Rectal smooth muscle tissue (tissue), 1 donor: ENCODE results near the gene C1orf116.

ENCODE experiments used
- H3K27ac ChIP-seq: one replicate; pipeline ENCODE4 v1.7.0; 2013; ENCODE audit warnings: low read depth, low read length, inconsistent platforms
- H3K27me3 ChIP-seq: one replicate; pipeline ENCODE4 v1.7.0; 2013; ENCODE audit warnings: low read length; ENCODE audit not compliant: control insufficient read depth, insufficient read depth
- H3K36me3 ChIP-seq: one replicate; pipeline ENCODE4 v1.7.0; 2013; ENCODE audit warnings: low read length; ENCODE audit not compliant: control insufficient read depth, insufficient read depth
- H3K4me1 ChIP-seq: one replicate; pipeline ENCODE4 v1.7.0; 2013; ENCODE audit warnings: low read length; ENCODE audit not compliant: control insufficient read depth, insufficient read depth
- H3K4me3 ChIP-seq: one replicate; pipeline ENCODE4 v1.7.0; 2013; ENCODE audit warnings: low read length
- H3K9ac ChIP-seq: one replicate; pipeline ENCODE4 v1.7.0; 2013; ENCODE audit warnings: low read length

The C1orf116 gene

DNA sequence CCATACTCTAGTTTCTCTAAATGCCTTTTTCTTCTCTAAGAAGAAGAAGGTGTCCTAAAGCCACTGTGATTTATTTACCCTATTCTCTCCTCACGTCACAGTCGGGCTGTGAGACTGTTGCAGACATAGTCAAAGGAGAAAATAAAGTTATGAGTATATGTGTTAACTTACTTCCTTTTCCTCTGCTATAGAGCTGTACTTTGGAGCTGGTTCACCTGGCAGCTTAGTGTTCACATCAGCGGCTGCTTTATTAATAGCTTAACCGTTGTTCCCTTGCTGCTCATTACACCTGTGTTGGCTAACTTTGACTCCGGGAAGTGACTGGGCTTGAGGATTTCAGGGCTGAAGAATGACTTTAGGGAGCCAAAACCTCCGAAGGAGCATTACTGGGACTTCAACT lies 24.1 kb upstream of the C1orf116 start:
- peak overlapping the region; percentile 35 for H3K9ac ChIP-seq
- peak overlapping the region; percentile 30 for H3K4me3 ChIP-seq
- peaks cover 11% of the 10 kb centered on the region for H3K36me3 ChIP-seq
- no peaks in the 10 kb centered on the region for H3K4me1 ChIP-seq
- no peaks in the 10 kb centered on the region for H3K27me3 ChIP-seq
- H3K27ac ChIP-seq, result no peak overlapping the region

DNA sequence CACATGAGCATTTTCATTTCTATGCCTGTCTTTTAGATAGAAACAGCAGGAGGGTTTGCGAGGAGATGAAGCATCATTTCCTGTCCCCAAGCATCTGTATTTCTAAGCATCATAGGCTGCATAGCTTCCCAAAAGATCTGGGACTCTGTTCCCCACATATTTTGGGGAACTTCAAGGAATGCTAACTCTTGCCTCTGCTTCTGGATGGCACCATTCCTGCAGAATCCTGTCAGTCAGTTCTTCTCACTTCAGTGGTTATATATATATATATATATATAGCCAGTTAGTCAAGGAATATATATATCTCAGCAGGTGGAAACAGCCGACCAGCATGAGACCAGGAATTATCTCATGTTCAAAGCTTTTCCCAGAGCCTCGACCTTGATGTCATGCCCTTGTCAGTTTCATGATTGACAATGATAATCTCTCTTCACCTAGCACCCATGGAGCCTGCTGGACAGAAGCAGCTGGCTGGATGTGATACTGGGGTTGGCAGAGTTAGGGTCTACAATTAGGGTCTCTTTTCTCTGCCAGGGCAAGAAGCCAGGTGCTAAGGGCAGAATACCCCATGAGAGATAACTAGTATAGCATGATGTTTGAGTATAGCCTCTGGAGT lies 22.9 kb upstream of the C1orf116 start:
- Histone ChIP-seq H3K27ac (no peak overlapping the region), H3K4me3 (no peak overlapping the region), H3K4me1 (no peaks in the 10 kb centered on the region), H3K27me3 (no peaks in the 10 kb centered on the region), H3K36me3 (peaks cover 9% of the 10 kb centered on the region), H3K9ac (no peak overlapping the region)

DNA sequence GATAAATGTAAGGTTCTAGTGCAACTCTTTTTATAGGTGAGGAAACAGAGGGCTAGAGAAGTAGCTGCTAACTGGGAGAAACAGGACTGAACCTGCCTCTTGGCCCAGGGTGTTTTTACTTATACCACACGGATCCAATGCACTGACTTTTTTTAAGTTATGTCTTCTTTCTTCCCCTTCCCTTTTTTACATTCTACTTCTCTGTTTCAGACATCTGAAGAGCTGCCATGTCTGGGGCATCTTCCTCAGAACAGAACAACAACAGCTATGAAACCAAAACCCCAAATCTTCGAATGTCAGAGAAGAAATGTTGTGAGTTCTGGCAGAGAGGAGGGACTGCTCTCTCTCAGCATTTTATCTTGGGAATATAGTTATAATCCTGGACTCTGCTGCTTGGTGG lies 21.9 kb upstream of the C1orf116 start:
- H3K9ac ChIP-seq, result no peak overlapping the region
- peak overlapping the region; percentile 17 for H3K27ac ChIP-seq
- H3K4me3 ChIP-seq, result no peak overlapping the region
- peaks cover 2% of the 10 kb centered on the region for H3K36me3 ChIP-seq
- no peaks in the 10 kb centered on the region for H3K27me3 ChIP-seq
- peaks cover 4% of the 10 kb centered on the region for H3K4me1 ChIP-seq

DNA sequence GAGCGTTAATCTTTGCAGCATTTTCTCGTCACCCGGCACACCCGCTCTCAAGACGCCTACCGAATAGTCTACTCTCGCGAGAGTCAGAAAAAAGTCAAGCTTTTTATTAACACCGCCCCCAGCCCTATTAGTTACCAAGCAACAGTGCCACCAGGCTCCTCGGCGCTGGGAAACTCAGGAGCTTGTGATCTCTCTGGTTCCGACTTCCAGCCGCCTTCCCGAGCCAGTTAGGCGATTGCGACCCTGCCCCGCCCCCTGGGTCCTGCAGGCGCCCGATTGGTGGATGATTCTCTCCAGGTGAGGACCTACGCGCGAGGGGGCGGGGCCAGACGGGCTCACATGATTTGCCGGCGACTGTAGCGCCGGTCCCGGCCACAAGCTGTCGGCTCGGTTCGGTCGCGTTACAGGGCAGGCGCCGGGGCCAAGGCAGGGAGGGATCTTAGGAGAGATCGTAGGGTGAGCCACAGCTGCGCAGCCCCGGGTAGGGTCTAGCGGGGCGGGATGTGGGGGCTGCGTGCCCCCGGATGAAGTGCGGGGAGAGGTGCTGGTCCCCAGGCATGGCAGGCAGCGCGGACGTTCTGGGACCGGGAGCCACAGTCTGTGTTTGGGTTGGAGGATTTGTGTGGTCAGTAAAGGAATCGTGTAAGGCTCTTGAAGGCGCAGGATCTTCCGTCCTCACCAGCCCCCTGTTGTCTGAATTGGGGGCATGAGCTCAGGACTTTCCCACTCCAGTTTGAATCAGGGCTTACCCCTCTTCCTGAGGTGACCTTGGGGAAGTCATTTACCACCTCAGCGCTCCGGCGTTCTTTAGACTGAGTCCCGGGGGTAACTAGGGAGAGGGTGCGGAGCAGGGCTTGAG lies 20.6 kb upstream of the C1orf116 start, which contains the start of gene PFKFB2:
Gene PFKFB2 (plus strand): TSS at position 365 of the 859 bp plus-strand sequence. CDS start 1,443 bp downstream, outside the sequence.
- Histone ChIP-seq H3K9ac (peak within 1 kb of the TSS; percentile 34), H3K36me3 (peaks cover 4% of the 10 kb centered on the region), H3K27ac (peak within 1 kb of the TSS; percentile 58), H3K27me3 (no peaks in the 10 kb centered on the region), H3K4me3 (peak within 1 kb of the TSS; percentile 65), H3K4me1 (peaks cover 5% of the 10 kb centered on the region)

DNA sequence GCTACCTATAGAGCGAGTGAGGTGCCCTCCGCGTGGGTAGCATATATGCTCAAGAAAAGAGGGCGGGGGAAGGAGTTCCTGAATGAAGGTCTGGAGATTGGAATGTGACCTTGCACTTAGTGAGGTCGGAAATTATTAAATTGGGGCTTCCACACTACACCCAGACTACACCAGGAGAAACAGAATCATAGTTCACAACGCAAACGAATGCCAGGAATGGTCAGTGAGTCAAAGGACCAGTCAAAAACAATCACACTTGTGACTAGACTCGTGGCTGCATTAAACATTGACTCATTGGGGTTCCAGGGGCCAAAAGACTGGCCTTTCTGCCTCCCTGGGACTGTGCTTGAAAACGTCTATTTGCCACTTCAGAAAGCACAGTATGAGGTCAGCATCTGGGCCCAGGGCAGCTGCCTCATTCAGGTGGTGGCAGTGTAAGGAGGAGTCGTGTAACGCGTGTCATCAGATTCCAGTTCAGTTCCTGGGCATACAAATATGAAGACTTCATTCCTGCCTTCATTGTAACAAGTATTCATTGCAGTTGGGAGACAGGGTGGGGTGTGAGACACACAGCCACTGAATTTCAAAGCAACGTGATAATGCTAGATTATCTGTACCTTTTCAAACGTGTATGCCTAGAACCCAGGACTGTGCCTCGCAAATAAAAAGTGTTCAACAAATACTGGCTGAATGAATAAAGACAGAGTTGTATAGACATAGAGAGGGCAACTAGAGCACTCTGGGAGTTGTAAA lies 18.8 kb upstream of the C1orf116 start, which contains the start of gene YOD1:
Gene YOD1 (minus strand): TSS at position 18 of the 753 bp plus-strand sequence. CDS start 178 bp downstream, outside the sequence.
- peak within 1 kb of the TSS; percentile 82 for H3K27ac ChIP-seq
- peak within 1 kb of the TSS; percentile 47 for H3K9ac ChIP-seq
- H3K27me3 ChIP-seq, result no peaks in the 10 kb centered on the region
- peak within 1 kb of the TSS; percentile 82 for H3K4me3 ChIP-seq
- peaks cover 7% of the 10 kb centered on the region for H3K36me3 ChIP-seq
- H3K4me1 ChIP-seq, result peaks cover 9% of the 10 kb centered on the region

DNA sequence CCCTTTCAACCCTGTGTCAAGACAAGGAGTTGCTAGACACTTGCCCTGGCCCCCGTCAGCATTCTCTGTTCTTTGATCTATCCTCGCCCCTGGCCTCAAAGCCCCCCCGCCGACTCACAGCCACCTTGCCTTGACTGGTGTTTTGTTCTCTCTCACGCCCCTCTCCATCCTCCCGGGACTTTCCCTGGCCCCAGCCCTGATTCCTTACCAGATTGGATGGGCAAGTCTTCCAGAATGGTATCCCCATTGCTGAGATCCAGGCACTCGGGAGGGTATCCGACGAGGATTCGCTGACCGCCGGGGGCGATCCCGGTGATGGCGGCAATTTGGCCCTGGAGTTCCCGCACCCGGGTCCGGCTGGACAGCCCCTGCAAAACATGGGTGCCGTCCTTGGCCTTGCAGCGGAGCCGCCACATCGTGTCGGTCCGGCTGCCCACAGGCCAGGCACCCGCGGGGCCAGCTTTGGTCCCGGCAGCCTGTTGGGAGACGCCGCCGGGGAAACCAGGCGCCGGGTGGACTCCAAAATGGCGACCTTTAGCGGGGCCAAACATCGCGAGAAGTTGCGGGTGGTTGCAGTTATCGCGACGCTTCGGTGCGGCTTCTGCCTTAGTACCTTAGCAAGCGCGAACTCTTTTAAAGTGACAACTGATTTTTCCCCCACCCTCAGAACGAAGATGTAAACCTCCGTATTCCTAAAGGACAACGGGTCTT lies 18.1 kb upstream of the C1orf116 start:
- Histone ChIP-seq H3K36me3 (peaks cover 7% of the 10 kb centered on the region), H3K27ac (peak overlapping the region; percentile 82), H3K9ac (peak overlapping the region; percentile 47), H3K27me3 (no peaks in the 10 kb centered on the region), H3K4me3 (peak overlapping the region; percentile 82), H3K4me1 (peaks cover 9% of the 10 kb centered on the region)

DNA sequence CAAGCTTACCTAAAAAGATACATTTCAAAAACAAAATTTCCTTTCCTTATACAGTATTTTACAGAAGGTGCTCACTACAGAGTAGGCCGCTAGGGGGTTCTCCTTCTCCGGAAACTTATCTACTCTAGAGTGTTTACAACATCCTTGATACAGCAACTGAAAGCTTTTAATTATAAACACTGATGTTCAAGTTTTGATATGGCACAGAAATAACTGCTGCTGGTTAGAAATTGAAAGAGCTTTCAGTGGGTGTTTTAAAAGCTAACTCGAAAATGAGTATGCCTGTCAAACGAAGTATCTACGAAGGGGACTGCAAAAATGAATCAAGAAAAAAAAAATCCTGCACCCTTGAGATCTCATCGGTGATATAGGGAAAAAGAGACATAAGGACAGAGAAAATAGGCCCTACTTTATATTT lies 17.4 kb upstream of the C1orf116 start:
- Histone ChIP-seq H3K36me3 (peaks cover 7% of the 10 kb centered on the region), H3K27me3 (no peaks in the 10 kb centered on the region), H3K4me1 (peaks cover 9% of the 10 kb centered on the region), H3K27ac (peak overlapping the region; percentile 82), H3K4me3 (peak overlapping the region; percentile 82), H3K9ac (peak overlapping the region; percentile 47)

DNA sequence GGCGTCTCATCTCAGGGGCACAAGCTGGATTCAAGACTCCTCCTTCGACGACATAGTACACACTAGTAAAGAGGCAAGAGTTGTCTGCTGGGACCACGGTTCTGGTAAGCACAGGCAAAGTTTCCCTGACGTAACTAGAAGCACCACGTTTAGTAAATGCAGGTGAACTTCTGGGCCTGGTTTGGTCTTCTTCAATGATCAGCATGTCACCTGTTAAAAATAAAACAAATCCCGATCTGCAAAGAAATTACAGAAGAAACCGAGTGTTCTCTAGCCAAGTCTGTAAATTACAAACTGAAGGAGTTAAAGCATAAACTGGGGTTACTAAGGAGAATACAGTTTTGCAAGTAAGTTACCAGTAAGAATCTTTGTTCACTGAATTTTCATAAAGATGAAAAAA lies 17.0 kb upstream of the C1orf116 start:
- Histone ChIP-seq H3K9ac (no peak overlapping the region), H3K36me3 (peaks cover 7% of the 10 kb centered on the region), H3K4me1 (peaks cover 9% of the 10 kb centered on the region), H3K4me3 (peak overlapping the region; percentile 82), H3K27ac (peak overlapping the region; percentile 33), H3K27me3 (no peaks in the 10 kb centered on the region)

DNA sequence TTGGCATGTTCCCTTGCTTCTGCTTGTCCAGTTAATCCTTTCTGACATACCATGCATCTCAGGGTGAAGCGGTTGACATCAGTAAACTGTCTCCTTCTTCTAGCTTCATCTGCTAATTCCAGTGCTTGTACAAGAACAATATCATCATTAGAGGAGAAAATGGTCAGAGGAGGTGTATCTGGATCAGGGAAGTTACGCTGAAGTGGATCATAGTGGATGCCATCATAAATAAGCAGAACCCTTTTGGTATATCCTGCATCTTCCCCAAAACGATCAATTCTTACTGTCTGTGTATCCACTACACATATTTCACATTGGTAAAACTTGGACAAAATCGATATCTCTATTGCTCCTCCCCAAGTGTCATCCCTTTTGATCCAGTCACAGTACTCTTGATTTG lies 16.5 kb upstream of the C1orf116 start:
- Histone ChIP-seq H3K9ac (no peak overlapping the region), H3K4me3 (no peak overlapping the region), H3K27ac (no peak overlapping the region), H3K27me3 (no peaks in the 10 kb centered on the region), H3K4me1 (peaks cover 9% of the 10 kb centered on the region), H3K36me3 (peaks cover 7% of the 10 kb centered on the region)

DNA sequence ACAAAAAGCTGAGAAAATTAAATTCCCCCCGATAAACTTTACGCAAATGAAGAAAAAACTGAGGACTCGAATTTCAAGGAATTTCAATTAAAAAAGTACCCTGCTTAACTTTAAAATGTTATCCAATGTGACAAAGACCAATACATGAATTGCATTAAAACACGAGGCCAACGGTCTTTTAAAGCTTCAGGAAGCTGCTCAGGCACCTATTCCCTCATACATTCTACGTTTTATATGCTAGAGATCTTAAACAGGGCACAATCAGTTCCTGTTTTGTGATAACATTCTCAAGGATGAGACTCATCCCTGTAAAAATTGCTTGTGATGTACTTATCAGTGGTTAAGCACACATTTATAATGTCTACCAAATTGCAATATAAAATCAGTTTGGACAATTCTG lies 15.5 kb upstream of the C1orf116 start:
- H3K27ac ChIP-seq, result no peak overlapping the region
- H3K4me1 ChIP-seq, result peaks cover 9% of the 10 kb centered on the region
- H3K4me3 ChIP-seq, result no peak overlapping the region
- H3K9ac ChIP-seq, result no peak overlapping the region
- no peaks in the 10 kb centered on the region for H3K27me3 ChIP-seq
- peaks cover 7% of the 10 kb centered on the region for H3K36me3 ChIP-seq

DNA sequence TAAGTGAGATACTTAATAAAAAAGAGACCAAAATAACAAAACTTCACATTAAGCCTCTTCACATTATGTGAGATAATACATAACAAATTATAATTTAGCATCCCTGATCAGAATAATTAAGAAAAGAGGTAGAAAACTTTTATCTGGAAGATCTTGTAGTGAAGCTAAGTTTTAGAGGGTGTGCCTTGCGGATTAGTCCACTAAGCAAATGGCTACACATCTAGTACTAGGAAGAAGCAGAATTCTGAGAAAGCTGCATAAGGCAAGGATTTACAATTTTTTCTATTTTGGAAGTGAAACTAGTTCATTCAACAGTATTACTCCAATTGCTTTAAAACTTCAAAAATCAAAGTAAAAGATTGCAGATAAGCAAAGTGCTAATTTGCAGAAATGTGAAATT lies 14.9 kb upstream of the C1orf116 start:
- Histone ChIP-seq H3K4me3 (no peak overlapping the region), H3K27me3 (no peaks in the 10 kb centered on the region)

More for the DNA sequence above, 14.9 kb upstream of the C1orf116 start:
- peaks cover 7% of the 10 kb centered on the region for H3K36me3 ChIP-seq
- H3K9ac ChIP-seq, result no peak overlapping the region
- no peak overlapping the region for H3K27ac ChIP-seq
- peaks cover 9% of the 10 kb centered on the region for H3K4me1 ChIP-seq
